H1 (cell line): ENCODE measurements around the gene NFKB1. TPM values are rescaled to one million over a fixed set of nuclear protein-coding genes. Genes with fewer than 3 reads are reported as not detected.
A peak's percentile ranks its signal among the peaks of the same experiment; 100 is the strongest.

Experiments used
- CTCF ChIA-PET: fragments of 300-600 bp; sonication (Branson Sonifier 250); formaldehyde crosslinking; loops from one replicate; lab custom pipeline; 2021; ENCODE audit not compliant: partially characterized antibody; lab: Charles Lee
- POLR2A ChIA-PET: fragments of 300-600 bp; sonication (Branson Sonifier 250); formaldehyde crosslinking; loops from one replicate; lab custom pipeline; 2021; ENCODE audit warnings: inconsistent platforms; ENCODE audit not compliant: partially characterized antibody; lab: Charles Lee
- DNase-seq, 2 experiments: peaks; one replicate each; pipeline versions ENCODE4 v3.0.0 to v3.0.0-alpha.2; 2010 to 2022; ENCODE audit warnings: low spot score in 2 of 2, low read depth in 1 of 2, mixed read lengths in 1 of 2
- FAIRE-seq: peaks from 2 replicates; lab custom pipeline; 2011; peaks lifted over from hg19 to GRCh38; lab: Jason Lieb, UNC
- H2AFZ ChIP-seq: 2 replicates; pipeline ENCODE4 v1.8.1; 2012; ENCODE audit warnings: low read length, inconsistent platforms
- H2AK5ac ChIP-seq: 2 replicates; pipeline ENCODE4 v1.6.1; 2013; ENCODE audit warnings: low read depth, low read length
- H2BK120ac ChIP-seq: replicated peaks from 2 replicates; pipeline ENCODE3; 2013; ENCODE audit warnings: low read depth, low read length, inconsistent platforms
- H2BK12ac ChIP-seq: 2 replicates; pipeline ENCODE4 v1.6.1; 2013; ENCODE audit warnings: low read depth, low read length
- H2BK15ac ChIP-seq: 2 replicates; pipeline ENCODE4 v1.6.1; 2013; ENCODE audit warnings: low read length
- H2BK20ac ChIP-seq: 2 replicates; pipeline ENCODE4 v1.6.1; 2013; ENCODE audit warnings: low read length
- H2BK5ac ChIP-seq: 2 replicates; pipeline ENCODE4 v1.6.1; 2013; ENCODE audit warnings: low read depth, low read length
- H3K14ac ChIP-seq: 2 replicates; pipeline ENCODE4 v1.6.1; 2013; ENCODE audit warnings: inconsistent platforms; ENCODE audit not compliant: insufficient read length
- H3K18ac ChIP-seq: 2 replicates; pipeline ENCODE4 v1.6.1; 2013; ENCODE audit warnings: low read length; ENCODE audit errors: extremely low read depth
- H3K23ac ChIP-seq: 2 replicates; pipeline ENCODE4 v1.6.1; 2013; ENCODE audit warnings: inconsistent platforms; ENCODE audit not compliant: insufficient read length
- H3K23me2 ChIP-seq: 2 replicates; pipeline ENCODE4 v1.6.1; 2013; ENCODE audit warnings: low read depth, low read length
- H3K27ac ChIP-seq: 2 replicates; pipeline ENCODE4 v1.6.1; 2011; ENCODE audit warnings: low read depth, low read length, inconsistent platforms
- H3K27me3 ChIP-seq, 4 experiments: replicated peaks in 1 of 4; 1 replicate in 1 of 4; 2 replicates in 3 of 4; pipeline versions ENCODE4 v1.6.1 to v1.8.1; 2011 to 2013; ENCODE audit warnings: low read length in 3 of 4, mild to moderate bottlenecking in 3 of 4, inconsistent platforms in 2 of 4, mixed read lengths in 2 of 4, moderate library complexity in 1 of 4; ENCODE audit not compliant: control insufficient read depth in 3 of 4, insufficient read depth in 3 of 4; ENCODE audit errors: extremely low read depth in 1 of 4
- H3K36me3 ChIP-seq, 4 experiments: 2 replicates each; pipeline versions ENCODE4 v1.6.1 to v1.8.1; 2011 to 2013; ENCODE audit warnings: mild to moderate bottlenecking in 4 of 4, low read length in 3 of 4, moderate library complexity in 2 of 4, control low read depth in 1 of 4, inconsistent platforms in 1 of 4; ENCODE audit not compliant: insufficient read depth in 4 of 4, control insufficient read depth in 2 of 4
- H3K4ac ChIP-seq: replicated peaks from 2 replicates; pipeline ENCODE3; 2013; ENCODE audit warnings: low read length, low read depth, mixed read lengths, inconsistent platforms; ENCODE audit not compliant: insufficient read length
- H3K4me1 ChIP-seq, 4 experiments: replicated peaks in 1 of 4; 1 replicate in 1 of 4; 2 replicates in 3 of 4; pipeline versions ENCODE4 v1.6.1 to v1.8.1; 2011 to 2013; ENCODE audit warnings: low read length in 3 of 4, inconsistent platforms in 2 of 4, mixed read lengths in 1 of 4; ENCODE audit not compliant: insufficient read depth in 4 of 4, control insufficient read depth in 3 of 4
- H3K4me2 ChIP-seq, 2 experiments: 2 replicates each; pipeline versions ENCODE4 v1.6.1 to v1.8.1; 2011 to 2013; ENCODE audit warnings: low read depth in 2 of 2, low read length in 2 of 2, control low read depth in 1 of 2, inconsistent platforms in 1 of 2, mild to moderate bottlenecking in 1 of 2; ENCODE audit not compliant: insufficient read depth in 1 of 2
- H3K4me3 ChIP-seq, 4 experiments: fragments of 200-600, 300-600 bp in 1 of 4; sonication (generic), shearing (Covaris generic), sonication (Bioruptor Twin) in 1 of 4; 2 replicates each; pipeline versions ENCODE4 v1.5.1 to v1.8.1; 2011 to 2016; ENCODE audit warnings: low read length in 4 of 4, low read depth in 3 of 4, control low read depth in 2 of 4, inconsistent platforms in 2 of 4, mild to moderate bottlenecking in 2 of 4, mixed read lengths in 1 of 4, moderate library complexity in 1 of 4; ENCODE audit not compliant: insufficient read depth in 2 of 4; ENCODE audit errors: extremely low read depth in 1 of 4
- H3K56ac ChIP-seq: replicated peaks from 2 replicates; pipeline ENCODE3; 2013; ENCODE audit warnings: low read depth, mild to moderate bottlenecking, mixed read lengths, low read length, inconsistent platforms; ENCODE audit not compliant: insufficient read length
- H3K79me1 ChIP-seq: 2 replicates; pipeline ENCODE4 v1.6.1; 2013; ENCODE audit warnings: low read depth, low read length, control low read depth
- H3K79me2 ChIP-seq, 2 experiments: 2 replicates each; pipeline versions ENCODE4 v1.6.1 to v1.8.1; 2012 to 2013; ENCODE audit warnings: low read length in 2 of 2, mild to moderate bottlenecking in 2 of 2, inconsistent platforms in 1 of 2; ENCODE audit not compliant: insufficient read depth in 2 of 2, control insufficient read depth in 1 of 2
- H3K9ac ChIP-seq, 4 experiments: replicated peaks in 1 of 4; 1 replicate in 1 of 4; 2 replicates in 3 of 4; pipeline versions ENCODE4 v1.6.1 to v1.8.1; 2011 to 2013; ENCODE audit warnings: low read depth in 3 of 4, low read length in 3 of 4, control low read depth in 2 of 4, mild to moderate bottlenecking in 2 of 4, moderate library complexity in 2 of 4, inconsistent platforms in 1 of 4; ENCODE audit errors: extremely low read depth in 1 of 4
- H3K9me3 ChIP-seq, 2 experiments: 2 replicates each; pipeline versions ENCODE4 v1.6.1 to v1.8.1; 2012 to 2013; ENCODE audit warnings: mild to moderate bottlenecking in 2 of 2, moderate library complexity in 2 of 2, control low read depth in 1 of 2, inconsistent platforms in 1 of 2, low read depth in 1 of 2, low read length in 1 of 2, mixed read lengths in 1 of 2; ENCODE audit not compliant: insufficient read depth in 2 of 2
- H4K20me1 ChIP-seq, 2 experiments: replicated peaks in 1 of 2; 2 replicates each; pipeline versions ENCODE3 to v1.8.1; 2011 to 2013; ENCODE audit warnings: inconsistent platforms in 2 of 2, low read length in 2 of 2, mild to moderate bottlenecking in 1 of 2; ENCODE audit not compliant: insufficient read depth in 2 of 2, control insufficient read depth in 1 of 2
- H4K5ac ChIP-seq: 2 replicates; pipeline ENCODE4 v1.6.1; 2013; ENCODE audit warnings: low read length, low read depth, mixed read lengths, inconsistent platforms; ENCODE audit not compliant: insufficient read length
- H4K8ac ChIP-seq: 2 replicates; pipeline ENCODE4 v1.8.0; 2013; ENCODE audit warnings: mild to moderate bottlenecking, moderate library complexity, low read length, inconsistent platforms; ENCODE audit not compliant: insufficient read depth; ENCODE audit errors: extremely low read depth
- H4K91ac ChIP-seq: replicated peaks from 2 replicates; pipeline ENCODE3; 2013; ENCODE audit warnings: low read length, mixed read lengths, inconsistent platforms; ENCODE audit not compliant: insufficient read length
- ASH2L ChIP-seq: fragments of 200-600, 300-600 bp; sonication (generic); IDR thresholded peaks from one replicate; pipeline ENCODE4 v1.7.1; 2017; ENCODE audit warnings: low read length
- BRCA1 ChIP-seq: IDR thresholded peaks from 2 replicates; pipeline ENCODE4 v1.6.1; 2012; ENCODE audit warnings: low read depth, low read length, improper control_type of control experiment
- CTCF ChIP-seq, 3 experiments: IDR thresholded peaks; 1 replicate in 2 of 3; 2 replicates in 1 of 3; pipeline versions ENCODE4 v1.5.1 to v1.6.1; 2011; ENCODE audit warnings: low read length in 3 of 3, mild to moderate bottlenecking in 3 of 3, inconsistent platforms in 2 of 3, low read depth in 1 of 3, moderate library complexity in 1 of 3; ENCODE audit not compliant: insufficient read depth in 1 of 3; ENCODE audit errors: control extremely low read depth in 1 of 3
- E2F6 ChIP-seq: IDR thresholded peaks from 2 replicates; pipeline ENCODE4 v1.6.1; 2012; ENCODE audit warnings: inconsistent platforms
- HDAC2 ChIP-seq, 2 experiments: fragments of 300-600 bp in 1 of 2; sonication (generic) in 1 of 2; IDR thresholded peaks; 2 replicates each; pipeline ENCODE4 v1.6.1; 2011 to 2012; ENCODE audit warnings: low read depth in 2 of 2, low read length in 2 of 2, mild to moderate bottlenecking in 2 of 2, moderate library complexity in 2 of 2, borderline replicate concordance in 1 of 2, inconsistent platforms in 1 of 2
- POU5F1 ChIP-seq: IDR thresholded peaks from 2 replicates; pipeline ENCODE4 v1.6.1; 2011; ENCODE audit warnings: low read depth, mild to moderate bottlenecking, low read length, moderate library complexity
- RBBP5 ChIP-seq: IDR thresholded peaks from 2 replicates; pipeline ENCODE4 v1.7.1; 2012; ENCODE audit warnings: low read depth, mild to moderate bottlenecking, inconsistent platforms, low read length, moderate library complexity, borderline replicate concordance
- RFX5 ChIP-seq: IDR thresholded peaks from 2 replicates; pipeline ENCODE4 v1.6.1; 2011; ENCODE audit warnings: low read depth, low read length, improper control_type of control experiment, borderline replicate concordance
- RNF2 ChIP-seq: fragments of 200-900, 300-1000 bp; sonication (generic); IDR thresholded peaks from 2 replicates; pipeline ENCODE4 v1.7.1; 2016; ENCODE audit warnings: borderline replicate concordance, low read depth, mild to moderate bottlenecking, antibody characterized with exemption, low read length; ENCODE audit not compliant: poor library complexity, severe bottlenecking; ENCODE audit errors: missing control alignments
- TCF12 ChIP-seq: IDR thresholded peaks from 2 replicates; pipeline ENCODE4 v1.6.1; 2011; ENCODE audit warnings: low read depth, mild to moderate bottlenecking, low read length
- whole genome bisulfite sequencing, 2 experiments: shearing (Covaris generic) in 1 of 2; methylation state at CpG; one replicate each; pipeline versions ENCODE4 v1.1.6 to v1.1.7; 2013 to 2015; ENCODE audit warnings: low lambda C conversion rate in 2 of 2, mixed read lengths in 2 of 2, inconsistent platforms in 1 of 2, low coverage in 1 of 2, missing lambda C conversion rate in 1 of 2; ENCODE audit not compliant: insufficient replicate concordance in 2 of 2, insufficient coverage in 1 of 2, insufficient read length in 1 of 2; ENCODE audit errors: extremely low coverage in 1 of 2, missing lambda C conversion rate in 1 of 2; 5-methylcytosine and 5-hydroxymethylcytosine counted together
- polyA plus RNA-seq, 7 experiments: library from polyadenylated mRNA; depleted of rRNA in 3 of 7; stranded (reverse) in 5 of 7; unstranded in 2 of 7; fragments of >200 nt in 5 of 7; fragments of 200-250 nt in 2 of 7; gene quantifications; 1 replicate in 5 of 7; 2 replicates in 1 of 7; 4 replicates in 1 of 7; pipeline versions ENCODE4 v1.2.1 to v1.2.3, GENCODE V29; 2011 to 2013; ENCODE audit warnings: missing spikeins in 2 of 7, mixed read lengths in 2 of 7
- total RNA-seq: library from RNA; stranded (reverse); fragmentation: NEBNext Ultra II Directional; extraction: Animal tissue kit (Norgen Biotek cat#: 25700); gene quantifications from 2 replicates; pipeline ENCODE4 v1.2.1, GENCODE V29; 2021

NFKB1 gene
- total and polyA plus RNA-seq, 2 of the 8 experiments (the other 6 are each of a cell fraction or from before 2014, with no cell fraction given) = 2.9 to 6.8 TPM

- no peaks in the 10 kb centered on the region for H3K4me1 ChIP-seq
- peaks cover 5% of the 10 kb centered on the region; the same call in 1 of the 2 replicates for H3K23me2 ChIP-seq
- no peaks in the 10 kb centered on the region for H3K36me3 ChIP-seq
- no peak overlapping the region for H2BK15ac ChIP-seq
- no peak overlapping the region for H2BK120ac ChIP-seq
- H2BK20ac ChIP-seq = no peak overlapping the region
- H3K4me2 ChIP-seq = peak overlapping the region; percentile 69 to 87; a peak in 3 of 4 replicates
- no peak overlapping the region for H3K56ac ChIP-seq
- H3K23ac ChIP-seq = no peak overlapping the region
- FAIRE-seq (no peak), DNase-seq (no peak)
- no peak overlapping the region for H4K5ac ChIP-seq
- no peak overlapping the region for H2AK5ac ChIP-seq
- H3K4me3 ChIP-seq = peak overlapping the region; percentile 58 to 78 (median 69); a peak in 6 of 8 replicates
- H2BK5ac ChIP-seq = no peak overlapping the region
- H3K9ac ChIP-seq = no peak overlapping the region
- H3K9me3 ChIP-seq = no peaks in the 10 kb centered on the region
- peaks cover 0 to 6% (median 4%) of the 10 kb centered on the region in 4 experiments; a peak in 2 of 7 replicates for H3K27me3 ChIP-seq
- no peak overlapping the region for H4K91ac ChIP-seq
- no peak overlapping the region for H2BK12ac ChIP-seq
- no peak overlapping the region for H4K8ac ChIP-seq
- H3K79me1 ChIP-seq = no peaks in the 10 kb centered on the region
- H3K79me2 ChIP-seq = no peaks in the 10 kb centered on the region
- H4K20me1 ChIP-seq = no peaks in the 10 kb centered on the region
- WGBS, 2 experiments = 83% methylated on average over 3 of the region's 3 CpGs; no CpG with 5 or more reads in 1 of the 2 experiments
- H2AFZ ChIP-seq = peak overlapping the region; percentile 57; the same call in 1 of the 2 replicates
- no peak overlapping the region for H3K4ac ChIP-seq
- no peak overlapping the region for H3K18ac ChIP-seq
- POLR2A ChIA-PET = no interaction called here
- H3K14ac ChIP-seq = no peak overlapping the region
- H3K27ac ChIP-seq = no peak overlapping the region
- CTCF ChIA-PET = interaction anchor here (0.8 to 1.6 kb wide), 7 partner anchors 11 to 162 kb away, joined by 3 to 6 read pairs (median 4); no protein-coding TSS in a partner anchor
- no peak for TF ChIP-seq CTCF (IDR thresholded peaks at IDR 0.05; ENCODE audit: control extremely low read depth in 1 of 3, insufficient read depth in 1 of 3, low read depth in 1 of 3, low read length in 3 of 3)
- TF ChIP-seq TCF12 = no peak
- TF ChIP-seq RNF2 = no peak
- no peak for TF ChIP-seq HDAC2 (IDR thresholded peaks at IDR 0.05; ENCODE audit: borderline replicate concordance in 1 of 2, low read depth in 2 of 2, low read length in 2 of 2)
- no peak for TF ChIP-seq POU5F1
- TF ChIP-seq ASH2L = no peak
- no peak for TF ChIP-seq RFX5
- TF ChIP-seq BRCA1 = no peak
- no peak for TF ChIP-seq RBBP5
- no peak for TF ChIP-seq E2F6
Observed at GRCh38 chr4:102500352-102500695, 835 bp upstream of the NFKB1 start.
